PC-9 (cell line): ENCODE data around the gene STX8.

Experiments used
- EZH2 ChIP-seq: fragments of 200-600 bp; sonication (generic); IDR thresholded peaks from 2 replicates; pipeline ENCODE4 v1.8.0; 2017; ENCODE audit warnings: antibody characterized with exemption, low read depth
- TF ChIP-seq, protein P1 (sequence below): fragments of 200-600 bp; sonication (generic); conservative IDR thresholded peaks from 2 replicates; pipeline ENCODE4 v1.6.1; 2017; ENCODE audit warnings: mixed run types, antibody characterized with exemption, mild to moderate bottlenecking, moderate library complexity

DNA sequence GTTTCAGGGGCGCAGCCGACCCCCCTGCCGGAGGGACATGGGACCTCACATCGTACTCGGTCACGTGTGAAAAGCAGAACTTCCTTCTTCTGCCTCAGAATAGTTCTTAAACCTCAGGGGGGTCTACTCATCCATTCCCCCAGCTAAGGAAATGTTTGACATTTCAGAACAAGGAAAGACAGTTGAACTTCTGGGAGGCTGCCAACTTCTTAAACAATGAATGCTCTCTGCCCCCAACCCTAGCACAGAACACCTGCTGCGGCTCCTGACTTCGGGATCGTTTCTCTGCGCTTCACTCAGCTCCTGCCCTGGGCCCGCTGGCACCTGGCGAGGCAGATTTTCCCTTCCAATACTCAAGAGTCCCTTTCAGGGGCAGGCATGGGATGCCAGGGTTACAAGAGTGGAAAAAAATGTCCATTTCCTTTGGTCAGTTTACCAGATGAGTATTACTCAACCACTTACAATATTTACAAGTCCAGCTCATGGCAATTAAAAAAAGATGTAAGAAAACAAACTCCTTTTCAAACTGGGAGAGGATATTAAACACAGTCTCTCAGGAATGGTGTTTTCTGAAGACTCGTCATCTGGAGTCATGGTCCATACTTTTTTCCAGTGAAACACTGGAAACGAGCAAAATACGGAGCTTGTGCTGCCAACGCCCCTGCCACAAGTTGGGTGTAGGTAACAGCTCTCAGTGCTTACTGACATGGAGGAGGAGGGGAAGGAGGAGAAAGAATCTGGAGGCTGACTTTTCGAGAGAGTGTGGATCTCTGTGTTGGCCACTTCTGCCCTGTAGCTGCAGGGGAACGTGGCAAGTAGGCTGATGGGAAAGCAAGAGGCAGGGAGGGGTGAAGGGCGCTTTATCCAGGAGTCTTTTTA is 318.6 kb downstream of the STX8 start:
- TF ChIP-seq, protein P1, sequence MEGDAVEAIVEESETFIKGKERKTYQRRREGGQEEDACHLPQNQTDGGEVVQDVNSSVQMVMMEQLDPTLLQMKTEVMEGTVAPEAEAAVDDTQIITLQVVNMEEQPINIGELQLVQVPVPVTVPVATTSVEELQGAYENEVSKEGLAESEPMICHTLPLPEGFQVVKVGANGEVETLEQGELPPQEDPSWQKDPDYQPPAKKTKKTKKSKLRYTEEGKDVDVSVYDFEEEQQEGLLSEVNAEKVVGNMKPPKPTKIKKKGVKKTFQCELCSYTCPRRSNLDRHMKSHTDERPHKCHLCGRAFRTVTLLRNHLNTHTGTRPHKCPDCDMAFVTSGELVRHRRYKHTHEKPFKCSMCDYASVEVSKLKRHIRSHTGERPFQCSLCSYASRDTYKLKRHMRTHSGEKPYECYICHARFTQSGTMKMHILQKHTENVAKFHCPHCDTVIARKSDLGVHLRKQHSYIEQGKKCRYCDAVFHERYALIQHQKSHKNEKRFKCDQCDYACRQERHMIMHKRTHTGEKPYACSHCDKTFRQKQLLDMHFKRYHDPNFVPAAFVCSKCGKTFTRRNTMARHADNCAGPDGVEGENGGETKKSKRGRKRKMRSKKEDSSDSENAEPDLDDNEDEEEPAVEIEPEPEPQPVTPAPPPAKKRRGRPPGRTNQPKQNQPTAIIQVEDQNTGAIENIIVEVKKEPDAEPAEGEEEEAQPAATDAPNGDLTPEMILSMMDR: no peak
- no peak for TF ChIP-seq EZH2
